PC-9 (cell line): ENCODE data around the gene VPS33A. TPM values are rescaled to one million over a fixed set of nuclear protein-coding genes. Genes with fewer than 3 reads are reported as not detected.

Experiments used
- BruUV-seq: library from RNA; stranded (reverse); fragments of 400-500 nt; replicated peaks from 2 replicates; lab custom pipeline; 2021; lab: Mats Ljungman, UMichigan
- CTCF ChIA-PET: fragments of 300-600 bp; sonication (Branson Sonifier 250); formaldehyde crosslinking; loops from one replicate; lab custom pipeline; 2022; ENCODE audit warnings: antibody characterized with exemption; lab: Charles Lee
- POLR2A ChIA-PET: fragments of 300-600 bp; sonication (Branson Sonifier 250); formaldehyde crosslinking; loops from one replicate; lab custom pipeline; 2022; ENCODE audit warnings: antibody characterized with exemption; ENCODE audit not compliant: unreplicated experiment; lab: Charles Lee
- DNase-seq, 2 experiments: peaks; one replicate each; pipeline versions ENCODE4 v3.0.0 to v3.0.0-alpha.2; 2015 to 2022; ENCODE audit warnings: mixed read lengths in 1 of 2
- H2AFZ ChIP-seq: fragments of 200-600 bp; sonication (generic); 2 replicates; pipeline ENCODE4 v1.8.1; 2017; ENCODE audit warnings: antibody characterized with exemption
- H3F3A ChIP-seq: fragments of 200-600 bp; sonication (generic); 2 replicates; pipeline ENCODE4 v1.8.1; 2017; ENCODE audit warnings: antibody characterized with exemption, mild to moderate bottlenecking, low read depth; ENCODE audit not compliant: insufficient read depth
- H3K27ac ChIP-seq: fragments of 200-600 bp; sonication (generic); 2 replicates; pipeline ENCODE4 v1.6.1; 2016; ENCODE audit warnings: mixed run types
- H3K27me3 ChIP-seq: fragments of 200-600 bp; sonication (generic); 2 replicates; pipeline ENCODE4 v1.6.1; 2016; ENCODE audit warnings: low read depth, mixed run types; ENCODE audit not compliant: insufficient read depth
- H3K36me3 ChIP-seq: fragments of 200-600 bp; sonication (generic); 2 replicates; pipeline ENCODE4 v1.6.1; 2016; ENCODE audit warnings: low read depth, mixed run types
- H3K4me1 ChIP-seq: fragments of 200-600 bp; sonication (generic); replicated peaks from 2 replicates; pipeline ENCODE4 v1.6.1; 2016; ENCODE audit warnings: mixed run types; ENCODE audit not compliant: insufficient read depth
- H3K4me2 ChIP-seq: fragments of 200-600 bp; sonication (generic); 2 replicates; pipeline ENCODE4 v1.6.1; 2017; ENCODE audit warnings: mixed run types
- H3K4me3 ChIP-seq: fragments of 200-600 bp; sonication (generic); 2 replicates; pipeline ENCODE4 v1.6.1; 2016; ENCODE audit warnings: mixed run types
- H3K79me2 ChIP-seq: fragments of 200-600 bp; sonication (generic); 2 replicates; pipeline ENCODE4 v1.6.1; 2017; ENCODE audit warnings: low read depth, mixed run types
- H3K9me2 ChIP-seq: fragments of 200-600 bp; sonication (generic); 2 replicates; pipeline ENCODE4 v1.8.1; 2017; ENCODE audit warnings: mild to moderate bottlenecking; ENCODE audit not compliant: insufficient read depth
- H3K9me3 ChIP-seq: fragments of 200-600 bp; sonication (generic); 2 replicates; pipeline ENCODE4 v1.8.1; 2016; ENCODE audit warnings: low read depth; ENCODE audit not compliant: insufficient read depth
- H4K20me1 ChIP-seq: fragments of 200-600 bp; sonication (generic); 2 replicates; pipeline ENCODE4 v1.8.1; 2017; ENCODE audit not compliant: insufficient read depth
- EZH2 ChIP-seq: fragments of 200-600 bp; sonication (generic); IDR thresholded peaks from 2 replicates; pipeline ENCODE4 v1.8.0; 2017; ENCODE audit warnings: antibody characterized with exemption, low read depth
- intact Hi-C: fragments of 100-400 bp; cut with micrococcal nuclease; formaldehyde crosslinking; loops from one replicate; pipeline ENCODE4 v1.10.0; 2022; ENCODE audit not compliant: unreplicated experiment
- total RNA-seq: library from RNA; stranded (reverse); gene quantifications from 2 replicates; pipeline ENCODE4 v1.2.3, GENCODE V29; 2021
- TF ChIP-seq, protein P1 (sequence below): fragments of 200-600 bp; sonication (generic); conservative IDR thresholded peaks from 2 replicates; pipeline ENCODE4 v1.6.1; 2017; ENCODE audit warnings: mixed run types, antibody characterized with exemption, mild to moderate bottlenecking, moderate library complexity

The VPS33A gene
- total RNA-seq, 1 experiment from 2014 or later = 18.1 TPM

- Histone ChIP-seq H3K27ac (no peak overlapping the region), H3K79me2 (no peaks in the 10 kb centered on the region), H3K4me3 (no peak overlapping the region), H3F3A (peaks cover 29% of the 10 kb centered on the region; the same call in 1 of the 2 replicates), H2AFZ (no peak overlapping the region), H4K20me1 (no peaks in the 10 kb centered on the region), H3K27me3 (no peaks in the 10 kb centered on the region), H3K9me3 (no peaks in the 10 kb centered on the region), H3K4me1 (peaks cover 6% of the 10 kb centered on the region; the same call in 1 of the 2 replicates), H3K4me2 (no peak overlapping the region), H3K9me2 (no peaks in the 10 kb centered on the region), H3K36me3 (0 out of 2 replicates have a peak, but pooled peaks cover 2% of the 10 kb centered on the region)
- ChIA-PET POLR2A (no interaction called here), CTCF (no interaction called here)
- BruUV-seq = no TSS peak
- no peak for TF ChIP-seq EZH2
- TF ChIP-seq, protein P1, sequence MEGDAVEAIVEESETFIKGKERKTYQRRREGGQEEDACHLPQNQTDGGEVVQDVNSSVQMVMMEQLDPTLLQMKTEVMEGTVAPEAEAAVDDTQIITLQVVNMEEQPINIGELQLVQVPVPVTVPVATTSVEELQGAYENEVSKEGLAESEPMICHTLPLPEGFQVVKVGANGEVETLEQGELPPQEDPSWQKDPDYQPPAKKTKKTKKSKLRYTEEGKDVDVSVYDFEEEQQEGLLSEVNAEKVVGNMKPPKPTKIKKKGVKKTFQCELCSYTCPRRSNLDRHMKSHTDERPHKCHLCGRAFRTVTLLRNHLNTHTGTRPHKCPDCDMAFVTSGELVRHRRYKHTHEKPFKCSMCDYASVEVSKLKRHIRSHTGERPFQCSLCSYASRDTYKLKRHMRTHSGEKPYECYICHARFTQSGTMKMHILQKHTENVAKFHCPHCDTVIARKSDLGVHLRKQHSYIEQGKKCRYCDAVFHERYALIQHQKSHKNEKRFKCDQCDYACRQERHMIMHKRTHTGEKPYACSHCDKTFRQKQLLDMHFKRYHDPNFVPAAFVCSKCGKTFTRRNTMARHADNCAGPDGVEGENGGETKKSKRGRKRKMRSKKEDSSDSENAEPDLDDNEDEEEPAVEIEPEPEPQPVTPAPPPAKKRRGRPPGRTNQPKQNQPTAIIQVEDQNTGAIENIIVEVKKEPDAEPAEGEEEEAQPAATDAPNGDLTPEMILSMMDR = no peak
- intact Hi-C loops = no loop called here
- DNase-seq = no peak
Measured at GRCh38 chr12:122206111-122206881, 60.0 kb downstream of the VPS33A start.

DNA sequence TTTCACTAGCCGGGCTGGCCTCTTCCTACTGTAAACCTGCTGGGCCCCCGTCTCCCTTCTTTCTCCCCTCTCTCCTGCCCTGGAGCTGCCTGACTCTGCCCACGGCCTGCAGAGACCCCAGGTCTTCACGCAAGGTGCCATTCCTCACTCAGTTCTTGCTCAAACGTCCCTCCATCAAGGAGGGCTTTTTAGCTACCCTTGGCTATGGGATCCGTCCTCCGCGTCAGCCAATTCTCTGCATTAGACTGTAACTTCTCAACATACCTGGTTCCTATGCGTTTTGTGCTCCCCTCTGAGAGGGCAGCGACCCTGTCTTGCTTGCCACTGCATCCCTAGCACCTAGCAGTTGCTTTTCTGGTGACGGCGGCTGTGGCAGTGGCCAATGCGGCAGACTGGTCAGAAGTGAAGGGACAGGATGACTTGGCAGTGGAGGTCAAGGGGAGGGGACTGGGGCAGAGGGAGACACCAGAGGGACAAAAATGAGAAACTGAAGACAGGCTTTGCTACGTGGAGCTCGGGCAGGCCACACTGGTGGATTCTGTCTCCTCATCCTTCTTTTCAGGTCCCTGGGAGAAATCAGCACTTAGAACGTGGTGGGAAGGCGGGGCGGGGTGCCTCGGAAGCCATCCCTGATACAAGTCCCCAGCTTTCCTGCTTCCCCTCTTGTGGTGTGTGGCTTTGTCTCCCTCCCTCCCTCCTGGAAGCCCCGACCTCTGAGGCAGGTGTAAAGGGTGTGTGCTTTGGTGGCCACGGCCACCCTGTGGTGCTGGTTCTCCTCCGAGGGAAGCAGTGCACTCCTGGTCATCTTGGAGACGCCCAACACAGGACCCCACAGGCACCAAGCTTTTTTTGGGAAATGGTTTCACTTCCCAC lies 61.0 kb downstream of the VPS33A start:
- POLR2A ChIA-PET = no interaction called here

More for the DNA sequence above, 61.0 kb downstream of the VPS33A start:
- intact Hi-C loops = no loop called here
- Histone ChIP-seq H2AFZ (no peak overlapping the region), H3K9me3 (no peaks in the 10 kb centered on the region), H3K4me3 (no peak overlapping the region), H3K4me1 (peaks cover 6% of the 10 kb centered on the region; the same call in 1 of the 2 replicates), H3K27me3 (no peaks in the 10 kb centered on the region), H4K20me1 (no peaks in the 10 kb centered on the region), H3K27ac (no peak overlapping the region), H3K36me3 (no peaks in the 10 kb centered on the region), H3K79me2 (no peaks in the 10 kb centered on the region), H3F3A (peaks cover 29% of the 10 kb centered on the region; the same call in 1 of the 2 replicates), H3K9me2 (no peaks in the 10 kb centered on the region), H3K4me2 (no peak overlapping the region)
- CTCF ChIA-PET = no interaction called here
- TF ChIP-seq, protein P1 = no peak
- no peak for TF ChIP-seq EZH2
- DNase-seq = no peak
- TSS peak; percentile 10 for BruUV-seq
